Kidney glomerular epithelial cell (primary cell): ENCODE data around the gene RIPOR2.

Experiments used
- DNase-seq: peaks from one replicate; lab custom pipeline; 2025; lab: John Stamatoyannopoulos, UW

Gene RIPOR2

GRCh38 chr6:24935366-24936152, at the start of gene RIPOR2:
TSS of gene RIPOR2 (minus strand) at chr6:24935960. CDS start at chr6:24935898, 62 bp downstream.
- no peak for DNase-seq

DNA sequence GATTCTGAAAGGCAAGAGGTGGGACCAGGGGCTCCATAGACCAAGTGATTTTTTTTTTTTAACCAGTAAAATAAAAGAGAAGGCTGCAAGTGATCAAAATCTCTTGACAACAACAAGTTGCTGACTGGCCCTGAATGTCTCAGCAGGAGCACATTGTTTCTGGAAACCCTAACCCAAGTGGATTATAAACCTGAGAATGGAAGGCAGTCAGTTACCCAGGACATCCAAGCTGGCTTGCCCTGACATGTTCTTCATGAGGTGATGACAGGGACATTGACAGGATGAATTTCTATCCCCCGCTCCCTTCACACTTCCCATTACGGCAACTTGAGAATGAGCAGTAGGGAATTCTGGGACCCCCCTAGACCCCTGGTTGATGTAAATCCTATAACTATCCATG, 49.6 kb upstream of the RIPOR2 start:
- no peak for DNase-seq

DNA sequence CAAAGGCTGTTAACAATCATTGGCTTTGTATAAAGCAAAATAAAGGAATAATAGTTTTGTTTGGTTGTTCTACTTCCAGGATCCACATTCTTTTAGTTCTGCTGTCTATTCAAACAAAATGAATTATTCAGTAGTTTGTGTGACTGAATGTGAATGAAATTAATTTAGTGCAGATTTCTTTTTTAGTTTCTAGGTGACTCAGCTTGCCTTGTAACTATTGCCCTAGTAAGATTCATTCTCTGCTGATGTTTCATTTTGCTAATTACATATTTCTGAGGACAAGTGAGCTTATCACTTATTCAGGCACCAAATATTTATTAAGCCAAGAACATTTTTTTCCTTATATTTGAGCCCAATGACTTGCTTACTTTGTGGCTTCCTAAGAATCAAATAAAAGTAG, 46.5 kb upstream of the RIPOR2 start:
- no peak for DNase-seq

DNA sequence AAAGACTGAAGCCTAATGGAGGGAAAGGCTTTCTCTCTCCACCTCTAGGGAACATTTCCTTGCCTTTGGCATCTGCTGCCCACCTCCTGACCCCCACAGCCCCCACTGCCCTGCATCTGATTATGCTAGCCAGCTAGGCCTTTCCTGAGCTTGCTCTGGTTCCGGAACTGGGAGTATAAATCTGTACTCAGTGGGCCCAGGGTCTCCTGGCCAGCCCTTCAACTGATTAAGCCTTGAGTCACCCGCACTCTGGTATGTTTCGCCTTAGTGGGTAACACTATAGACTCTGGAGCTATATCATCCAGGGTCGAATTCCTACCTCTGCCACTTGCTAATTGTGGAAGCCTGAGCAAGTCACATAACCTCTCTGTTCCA, 45.6 kb upstream of the RIPOR2 start:
- DNase-seq, result no peak

- DNase-seq, result no peak
These were observed 45.0 kb upstream of the RIPOR2 start for GRCh38 chr6:24980507-24981385.

DNA sequence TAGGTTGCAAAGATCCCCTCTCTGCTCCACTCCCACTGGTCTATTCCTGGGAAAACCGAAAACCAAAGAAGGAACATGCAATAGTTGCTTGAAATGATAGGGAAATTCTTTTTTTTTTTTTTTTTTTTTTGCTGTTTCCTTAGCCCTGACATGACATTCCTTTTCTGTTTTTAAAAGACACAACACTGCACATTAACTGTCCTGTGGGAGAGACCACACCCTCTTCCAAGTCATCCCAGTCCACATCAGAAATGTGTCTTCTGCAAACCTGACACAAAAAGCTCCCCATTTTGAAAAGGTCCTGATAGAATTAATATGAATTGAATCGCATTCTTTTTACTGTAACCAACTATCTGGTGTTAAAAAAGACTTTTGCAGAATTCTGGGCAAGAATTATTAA, 43.4 kb upstream of the RIPOR2 start:
- DNase-seq, result no peak

- DNase-seq, result no peak
These were observed 38.7 kb upstream of the RIPOR2 start for GRCh38 chr6:24974182-24975171.

- no peak for DNase-seq
These were observed 36.7 kb upstream of the RIPOR2 start for GRCh38 chr6:24972311-24972958.

DNA sequence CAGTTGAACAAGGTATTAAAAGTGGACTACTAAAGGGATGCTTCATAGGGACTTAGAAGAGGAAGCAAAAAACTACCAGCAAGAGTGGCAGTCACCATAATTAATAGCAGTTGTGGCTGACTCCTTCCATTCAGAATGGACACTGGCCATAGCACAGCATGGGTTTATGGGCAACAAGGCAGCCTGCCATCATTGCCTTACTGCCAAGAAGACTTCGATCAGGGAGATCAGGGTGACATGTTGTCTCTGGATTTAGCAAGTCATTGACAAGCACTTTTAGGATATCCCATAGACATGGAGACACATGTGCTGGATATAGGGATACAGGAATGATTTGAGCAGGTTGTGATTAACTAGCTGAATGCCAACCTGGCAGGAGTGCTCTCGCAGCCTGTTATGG, 35.3 kb upstream of the RIPOR2 start:
- no peak for DNase-seq

DNA sequence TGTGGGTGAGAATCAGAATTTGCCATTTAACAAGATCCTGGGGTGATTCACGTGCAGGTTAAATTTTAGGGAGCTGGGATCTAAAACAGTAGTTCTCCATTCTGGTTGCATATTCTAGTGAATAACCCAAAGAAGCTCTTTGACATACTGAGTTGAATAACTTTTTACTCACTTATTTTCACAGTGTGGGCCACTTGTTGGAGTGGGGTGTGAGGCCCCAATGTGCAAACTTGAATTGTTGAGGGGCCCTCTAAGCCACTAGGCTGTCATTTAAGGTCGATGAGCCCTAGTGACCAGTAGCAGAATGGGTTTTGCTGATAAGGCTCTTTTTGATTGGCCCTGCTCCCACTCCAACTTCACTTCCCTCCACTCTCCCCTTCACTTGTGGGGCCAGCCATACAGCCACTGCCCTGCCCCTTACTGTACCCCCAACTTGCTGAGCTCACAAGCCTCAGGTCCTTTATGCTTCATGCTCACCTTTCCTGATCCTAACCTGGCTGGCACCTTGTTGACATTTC, 33.6 kb upstream of the RIPOR2 start:
- no peak for DNase-seq

GRCh38 chr6:24968783-24969182, 33.0 kb upstream of the RIPOR2 start:
- DNase-seq, result no peak

DNA sequence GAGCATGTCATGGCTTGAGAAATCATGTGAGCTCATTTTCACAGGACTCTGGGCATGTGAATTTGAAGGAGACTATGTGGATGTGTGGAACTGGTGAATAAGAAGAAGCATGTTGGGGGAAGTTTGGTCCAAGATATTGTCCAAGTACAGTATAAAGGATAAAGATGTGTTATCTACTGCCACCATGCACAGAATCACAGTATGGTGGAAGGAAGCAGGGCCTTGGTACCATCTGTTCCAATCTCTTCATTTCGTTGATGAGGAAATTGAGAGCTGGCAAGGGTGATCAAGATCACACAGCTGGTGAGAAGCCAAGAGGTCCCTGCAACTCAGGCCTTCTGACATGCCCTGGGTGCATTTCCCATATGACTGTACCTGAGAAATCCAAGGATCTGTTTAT, 31.5 kb upstream of the RIPOR2 start:
- no peak for DNase-seq

- DNase-seq, result no peak
These were observed 30.6 kb upstream of the RIPOR2 start for GRCh38 chr6:24966381-24966780.

GRCh38 chr6:24963887-24964570, 28.3 kb upstream of the RIPOR2 start:
- no peak for DNase-seq

- no peak for DNase-seq
These were observed 27.6 kb upstream of the RIPOR2 start for GRCh38 chr6:24963339-24963738.

DNA sequence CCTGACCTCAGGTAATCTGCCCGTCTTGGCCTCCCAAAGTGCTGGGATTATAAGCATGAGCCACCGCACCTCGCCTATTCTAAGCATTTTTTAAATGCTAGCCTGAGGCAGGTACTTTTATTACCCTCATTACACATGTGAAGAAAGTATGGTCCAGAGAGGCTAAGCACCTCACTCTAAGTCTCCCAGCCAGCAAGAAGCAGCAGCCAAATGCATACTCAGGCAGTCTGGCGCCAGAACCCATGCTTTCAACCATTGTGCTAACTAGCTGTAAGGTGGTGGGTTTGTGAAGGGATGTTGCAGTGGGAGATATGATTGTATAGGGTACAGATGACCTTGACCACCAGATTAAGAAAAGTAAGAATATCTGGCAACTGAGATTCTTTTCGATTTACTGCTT, 26.1 kb upstream of the RIPOR2 start:
- no peak for DNase-seq

DNA sequence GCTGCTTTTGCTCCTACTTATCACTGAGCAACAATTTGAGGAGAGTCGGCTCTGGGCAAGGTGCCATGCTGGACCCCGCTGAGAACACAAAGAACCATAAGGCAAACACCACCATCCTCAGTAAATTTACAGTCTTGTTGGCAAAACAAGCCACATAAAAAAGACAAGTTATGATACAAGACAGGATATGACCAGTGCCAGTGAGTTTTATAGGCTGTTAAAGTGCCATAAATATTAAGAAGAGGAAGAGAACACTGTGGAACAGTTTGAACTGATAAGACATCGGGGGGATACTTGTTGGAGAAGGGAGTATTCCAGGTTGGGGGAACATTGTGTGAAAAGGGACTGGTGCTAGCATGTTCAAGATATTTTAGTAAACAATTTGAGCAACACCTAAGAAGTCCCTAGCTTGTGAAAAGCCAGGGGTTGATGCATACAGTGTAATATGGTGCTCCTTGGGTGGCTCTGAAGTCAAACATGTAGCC, 25.3 kb upstream of the RIPOR2 start:
- no peak for DNase-seq

DNA sequence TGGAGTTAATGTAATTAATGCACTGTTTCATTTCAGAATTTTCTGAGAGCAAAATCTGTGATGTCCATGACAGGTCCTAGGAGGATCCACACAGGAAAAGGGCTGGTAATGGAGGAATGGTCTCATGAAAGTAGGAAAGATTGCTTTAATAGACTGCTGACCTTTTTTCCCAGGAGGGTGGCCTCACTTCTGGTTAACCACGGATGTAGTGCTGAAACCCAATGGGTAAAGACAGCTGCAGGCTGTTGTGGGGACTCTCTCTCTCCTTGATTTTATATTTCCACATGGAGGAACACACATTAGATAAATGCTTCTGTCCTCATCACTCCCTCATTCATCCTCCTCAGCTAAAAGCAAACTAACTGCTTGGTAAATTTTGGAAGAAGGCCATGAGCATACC, 23.6 kb upstream of the RIPOR2 start:
- DNase-seq, result no peak

DNA sequence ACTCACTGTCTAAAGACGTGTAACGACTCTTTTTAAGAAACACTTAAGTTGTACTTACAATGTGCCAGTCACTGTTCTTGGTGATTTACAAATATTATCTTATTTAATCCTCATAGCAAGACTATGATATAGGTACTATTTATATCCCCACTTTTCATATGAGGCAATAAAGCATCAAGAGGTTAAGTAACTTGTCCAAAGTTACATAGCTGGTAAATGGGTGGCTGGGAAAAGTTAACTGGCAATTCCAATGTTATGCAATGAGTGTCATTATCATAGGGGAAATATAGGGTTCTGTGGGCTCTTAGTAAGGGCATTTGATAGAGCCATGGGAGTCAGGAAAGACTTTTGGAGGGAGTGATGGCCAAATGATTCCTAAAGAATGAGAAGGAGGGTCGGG, 21.4 kb upstream of the RIPOR2 start:
- no peak for DNase-seq

DNA sequence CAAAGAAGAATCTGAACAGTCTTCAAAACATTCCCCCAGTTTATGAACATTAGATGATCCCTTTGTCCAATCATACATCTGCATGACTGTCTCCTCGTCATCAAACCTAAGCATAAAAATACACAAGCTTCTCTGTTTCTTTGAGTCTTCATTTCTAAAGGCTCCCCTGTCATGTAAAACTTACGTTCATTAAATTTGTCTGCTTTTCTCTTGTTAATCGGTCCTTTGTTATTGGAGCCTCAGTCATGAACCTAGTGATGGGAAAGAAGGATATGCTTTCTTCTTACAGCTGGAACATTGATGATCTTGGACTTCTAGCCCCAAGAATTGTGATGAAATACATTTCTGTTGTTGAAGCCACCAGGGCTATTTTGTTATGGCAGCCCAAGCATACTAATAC, 18.0 kb upstream of the RIPOR2 start:
- DNase-seq, result no peak
